Measurements from ENCODE around the gene PLAAT4. TPM values are rescaled to one million over a fixed set of nuclear protein-coding genes. Genes with fewer than 3 reads are reported as not detected.

The PLAAT4 gene
- total and polyA plus RNA-seq, 12 donors: 3.3 to 565 (median 9.0) TPM

- Histone ChIP-seq H3K4me3 (no peak overlapping the region), H3K27ac (no peak overlapping the region), H3K27me3 (no peaks in the 10 kb centered on the region), H3K36me3 (peaks cover 0 to 100% (median 42%) of the 10 kb centered on the region in 9 donors), H3K9me3 (peaks cover 0 to 7% (median 2%) of the 10 kb centered on the region in 11 donors), H3K4me1 (peaks cover 0 to 11% (median 0%) of the 10 kb centered on the region in 9 donors)
- intact Hi-C loops (cut with DNase I): no loop called here
- TF ChIP-seq CTCF (IDR thresholded peaks at IDR 0.05): no peak
- no peak for DNase-seq
- no peak for ATAC-seq
- 83 to 90% methylated on average over 6 of the region's 6 CpGs for whole genome bisulfite sequencing, 2 donors
Observed at GRCh38 chr11:63586451-63587166, 50.0 kb downstream of the PLAAT4 start.

- Histone ChIP-seq H3K27me3 (no peaks in the 10 kb centered on the region), H3K4me3 (no peak overlapping the region), H3K36me3 (peaks cover 0 to 100% (median 34%) of the 10 kb centered on the region in 9 donors), H3K4me1 (peaks cover 0 to 11% (median 0%) of the 10 kb centered on the region in 9 donors), H3K9me3 (no peaks in the 10 kb centered on the region), H3K27ac (no peak overlapping the region)
- WGBS, 2 donors: 27 to 31% methylated on average over 3 of the region's 3 CpGs
- no peak for TF ChIP-seq CTCF (IDR thresholded peaks at IDR 0.05)
- DNase-seq (no peak), ATAC-seq (peak in 2 of 8 donors; percentile 38 to 70)
- intact Hi-C loops (cut with DNase I): no loop called here
Observed at GRCh38 chr11:63589000-63589399, 52.4 kb downstream of the PLAAT4 start.

GRCh38 chr11:63590024-63590788 lies 53.6 kb downstream of the PLAAT4 start:
- Histone ChIP-seq H3K4me3 (no peak overlapping the region), H3K4me1 (peaks cover 0 to 11% (median 0%) of the 10 kb centered on the region in 9 donors), H3K9me3 (no peaks in the 10 kb centered on the region), H3K27me3 (no peaks in the 10 kb centered on the region), H3K36me3 (peaks cover 0 to 99% (median 35%) of the 10 kb centered on the region in 9 donors), H3K27ac (no peak overlapping the region)
- no peak for TF ChIP-seq CTCF (IDR thresholded peaks at IDR 0.05)
- no peak for DNase-seq
- peak in 1 of 8 donors; percentile 14 for ATAC-seq
- WGBS, 2 donors: 89 to 92% methylated on average over 18 of the region's 18 CpGs
- intact Hi-C loops (cut with DNase I): loop anchor here in 1 of 10 donors (5.0 kb wide), 1 partner anchor 47 kb away; no protein-coding TSS in a partner anchor

- H3K4me3 ChIP-seq: no peak overlapping the region
- 70 to 76% methylated on average over 4 of the region's 4 CpGs for WGBS, 2 donors
- DNase-seq (no peak), ATAC-seq (peak in 1 of 8 donors; percentile 38)
- H3K27me3 ChIP-seq: no peaks in the 10 kb centered on the region
- no peak overlapping the region for H3K27ac ChIP-seq
- intact Hi-C loops (cut with DNase I): loop anchor here in 1 of 10 donors (5.0 kb wide), 1 partner anchor 44 kb away; no protein-coding TSS in a partner anchor
- TF ChIP-seq CTCF (IDR thresholded peaks at IDR 0.05): peak in 7 of 9 donors; percentile 39 to 61 (median 44)
- no peaks in the 10 kb centered on the region for H3K9me3 ChIP-seq
- H3K36me3 ChIP-seq: peaks cover 0 to 99% (median 36%) of the 10 kb centered on the region in 9 donors
- H3K4me1 ChIP-seq: peaks cover 0 to 10% (median 0%) of the 10 kb centered on the region in 9 donors
Observed at GRCh38 chr11:63592975-63593395, 56.4 kb downstream of the PLAAT4 start.
